ENCODE data around the gene A1CF. TPM values are rescaled to one million over a fixed set of nuclear protein-coding genes. Genes with fewer than 3 reads are reported as not detected.
"Not testable (repeated sequence)": the region's sequence is repeated elsewhere in the genome, so short reads cannot be mapped to it uniquely, and the experiment has no call there.

The A1CF gene
- total RNA-seq: not detected

DNA sequence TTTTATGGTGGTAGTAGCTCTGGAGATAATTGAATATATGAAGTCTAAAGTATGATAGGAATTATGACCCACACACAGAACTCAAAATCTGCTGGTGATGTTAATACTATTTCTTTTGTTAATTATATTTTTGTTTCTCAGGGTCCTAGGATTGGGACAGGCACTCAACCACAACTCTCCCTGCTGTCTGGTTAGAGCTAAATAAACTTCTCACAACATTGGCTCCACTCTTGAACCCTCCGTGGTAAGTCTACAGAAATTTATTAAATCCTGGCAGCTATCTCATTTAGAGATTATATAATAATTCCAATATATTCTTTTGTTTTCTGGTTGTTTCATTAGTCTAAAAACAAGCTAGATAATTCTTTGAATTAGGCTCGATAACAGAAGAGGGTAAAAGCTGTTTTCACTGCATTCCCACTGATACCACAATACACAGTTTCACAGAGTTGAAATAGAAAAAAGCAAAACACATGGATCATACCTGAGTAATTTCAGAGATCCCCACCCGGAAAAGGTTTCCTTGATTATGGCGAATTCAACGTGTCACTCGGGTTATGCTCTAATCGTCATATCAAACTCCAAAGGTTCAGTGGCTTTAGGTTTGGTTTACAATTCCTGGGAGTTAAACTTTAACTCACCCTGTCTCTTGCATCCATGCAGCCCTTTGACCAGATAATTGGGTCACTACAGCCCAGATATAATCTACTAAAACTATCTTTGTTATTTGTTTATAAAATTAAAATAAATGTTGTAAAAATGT is at the start of gene A1CF:
TSS of gene A1CF (minus strand) at position 531 of the 763 bp plus-strand sequence. CDS start 25,687 bp downstream, outside the sequence.
- no peak within 1 kb of the TSS for H3K27ac Mint-ChIP-seq
- no peaks in the 10 kb centered on the region for H3K36me3 Mint-ChIP-seq
- DNase-seq (ENCODE audit: low spot score): no peak
- peaks cover 12 to 39% of the 10 kb centered on the region in 2 donors for H3K27me3 Mint-ChIP-seq
- H3K9me3 Mint-ChIP-seq: no peaks in the 10 kb centered on the region
- no peak within 1 kb of the TSS for H3K4me3 Mint-ChIP-seq
- no peak for ATAC-seq
- no peaks in the 10 kb centered on the region for H3K4me1 Mint-ChIP-seq (ENCODE audit: low read depth in 2 of 2)

DNA sequence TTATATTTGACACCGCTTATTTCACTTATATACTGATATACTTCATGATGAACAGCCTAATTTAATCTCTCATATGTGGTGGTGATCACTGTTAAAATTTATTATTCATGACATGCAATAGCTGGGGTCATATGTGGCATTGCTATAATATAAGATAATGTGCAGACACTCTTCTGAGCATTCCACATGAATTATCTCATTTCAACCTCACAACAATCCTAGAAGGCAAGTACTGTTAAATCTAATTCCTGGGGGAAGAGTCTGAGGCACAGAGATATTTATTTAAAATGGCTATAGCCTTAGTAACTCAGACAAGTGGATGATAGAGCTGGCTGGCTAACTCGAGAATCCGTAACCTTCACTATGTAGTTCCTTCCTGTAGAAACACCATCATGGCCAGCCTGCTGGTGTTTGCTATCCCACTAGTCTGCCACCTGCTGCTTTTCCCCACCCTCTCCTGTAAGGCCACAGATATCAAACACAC is 46.6 kb upstream of the A1CF start:
- H3K4me1 Mint-ChIP-seq (ENCODE audit: low read depth in 2 of 2): no peaks in the 10 kb centered on the region
- H3K27me3 Mint-ChIP-seq: peaks cover 23 to 34% of the 10 kb centered on the region in 2 donors
- no peak overlapping the region for H3K27ac Mint-ChIP-seq
- no peak for ATAC-seq
- no peak for DNase-seq (ENCODE audit: low spot score)
- no peaks in the 10 kb centered on the region for H3K36me3 Mint-ChIP-seq
- no peak overlapping the region for H3K4me3 Mint-ChIP-seq
- H3K9me3 Mint-ChIP-seq: peaks cover 3% of the 10 kb centered on the region

DNA sequence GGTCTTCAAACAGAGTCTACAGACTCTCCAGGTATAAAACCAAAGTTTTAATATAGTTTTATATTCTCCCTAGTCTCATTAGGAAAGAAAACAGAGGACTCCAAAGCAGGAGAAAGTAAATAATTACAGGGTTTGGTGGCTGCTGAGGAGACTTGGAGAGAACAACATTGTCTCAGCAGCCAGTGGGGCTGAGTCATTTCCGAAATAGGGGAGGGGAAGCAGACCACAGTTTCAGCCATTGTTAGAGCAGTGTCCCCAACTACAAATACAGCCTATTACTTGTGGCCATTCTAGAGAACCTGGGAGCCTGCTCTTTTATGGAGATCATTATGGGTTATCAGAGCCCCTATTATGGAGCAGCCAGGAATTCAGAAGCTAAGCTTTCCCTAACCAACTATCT is 44.2 kb upstream of the A1CF start:
- Mint-ChIP-seq H3K9me3 (peaks cover 6% of the 10 kb centered on the region), H3K27me3 (peaks cover 16 to 23% of the 10 kb centered on the region in 2 donors)

DNA sequence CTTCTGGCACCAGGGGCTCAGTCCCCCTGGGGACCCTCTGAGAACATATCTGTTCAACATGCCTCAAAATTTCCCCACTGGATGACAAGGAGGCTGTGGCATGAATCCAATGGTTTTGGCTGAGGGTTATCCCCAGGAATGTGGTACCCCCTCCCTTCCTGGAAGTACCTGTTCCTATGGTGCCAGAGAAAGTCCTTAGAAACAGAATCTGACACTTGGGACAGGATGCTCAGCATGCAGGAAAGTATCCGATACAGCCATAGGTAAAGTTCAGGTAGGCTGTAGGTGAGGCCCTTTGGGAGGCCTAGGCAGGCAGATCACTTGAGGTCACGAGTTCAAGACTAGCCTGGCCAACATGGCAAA is 42.7 kb upstream of the A1CF start:
- no peaks in the 10 kb centered on the region for H3K4me1 Mint-ChIP-seq (ENCODE audit: low read depth in 2 of 2)
- H3K36me3 Mint-ChIP-seq: peaks cover 4% of the 10 kb centered on the region
- ATAC-seq (no peak), DNase-seq (ENCODE audit: low spot score) (no peak)
- H3K27me3 Mint-ChIP-seq: peaks cover 13 to 15% of the 10 kb centered on the region in 2 donors
- no peak overlapping the region for H3K27ac Mint-ChIP-seq
- peaks cover 6% of the 10 kb centered on the region for H3K9me3 Mint-ChIP-seq
- H3K4me3 Mint-ChIP-seq: no peak overlapping the region

More for the DNA sequence above, 44.2 kb upstream of the A1CF start:
- DNase-seq (ENCODE audit: low spot score) (no peak), ATAC-seq (no peak)
- H3K4me1 Mint-ChIP-seq (ENCODE audit: low read depth in 2 of 2): no peaks in the 10 kb centered on the region
- H3K27ac Mint-ChIP-seq: no peak overlapping the region
- H3K4me3 Mint-ChIP-seq: no peak overlapping the region
- no peaks in the 10 kb centered on the region for H3K36me3 Mint-ChIP-seq

GRCh38 chr10:50927522-50928189 is 42.2 kb upstream of the A1CF start:
- Mint-ChIP-seq H3K27ac (no peak overlapping the region), H3K27me3 (peaks cover 13 to 15% of the 10 kb centered on the region in 2 donors), H3K4me1 (ENCODE audit: low read depth in 2 of 2) (no peaks in the 10 kb centered on the region), H3K36me3 (peaks cover 4% of the 10 kb centered on the region), H3K9me3 (peaks cover 6% of the 10 kb centered on the region), H3K4me3 (no peak overlapping the region)
- DNase-seq (ENCODE audit: low spot score) (no peak), ATAC-seq (no peak)

- not testable (repeated sequence) for H3K36me3 Mint-ChIP-seq; H3K9me3 Mint-ChIP-seq; DNase-seq (ENCODE audit: low spot score); ATAC-seq; H3K4me3 Mint-ChIP-seq; H3K27ac Mint-ChIP-seq; H3K4me1 Mint-ChIP-seq (ENCODE audit: low read depth in 2 of 2); H3K27me3 Mint-ChIP-seq
Observed at GRCh38 chr10:50923471-50923870, 38.0 kb upstream of the A1CF start.

GRCh38 chr10:50919010-50919409 is 33.6 kb upstream of the A1CF start:
- H3K36me3 Mint-ChIP-seq: peaks cover 2% of the 10 kb centered on the region
- peaks cover 8 to 19% of the 10 kb centered on the region in 2 donors for H3K27me3 Mint-ChIP-seq
- no peak for DNase-seq (ENCODE audit: low spot score)
- H3K9me3 Mint-ChIP-seq: peaks cover 3% of the 10 kb centered on the region
- no peak for ATAC-seq
- H3K27ac Mint-ChIP-seq: no peak overlapping the region
- H3K4me3 Mint-ChIP-seq: no peak overlapping the region
- H3K4me1 Mint-ChIP-seq (ENCODE audit: low read depth in 2 of 2): no peaks in the 10 kb centered on the region

DNA sequence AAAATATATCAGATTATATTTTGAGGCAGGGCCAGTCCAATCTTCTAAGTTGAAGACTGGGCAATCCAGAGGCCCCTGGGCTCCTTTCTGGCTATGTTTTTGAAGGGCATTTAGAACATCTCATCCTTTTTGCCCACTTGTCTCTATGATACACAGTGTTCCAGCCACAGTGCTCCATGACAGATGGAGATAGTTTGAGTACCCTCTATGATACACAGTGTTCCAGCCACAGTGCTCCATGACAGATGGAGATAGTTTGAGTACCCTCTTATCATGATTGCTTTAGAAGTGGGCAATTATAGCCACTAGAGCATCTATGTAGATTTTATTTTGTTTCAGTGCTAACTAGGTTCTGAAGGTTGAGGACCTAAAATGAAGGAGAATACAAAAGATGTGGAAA is 33.1 kb upstream of the A1CF start:
- DNase-seq (ENCODE audit: low spot score) (no peak), ATAC-seq (no peak)
- Mint-ChIP-seq H3K27ac (no peak overlapping the region), H3K9me3 (peaks cover 3% of the 10 kb centered on the region), H3K4me1 (ENCODE audit: low read depth in 2 of 2) (no peaks in the 10 kb centered on the region), H3K36me3 (no peaks in the 10 kb centered on the region), H3K27me3 (peaks cover 8 to 21% of the 10 kb centered on the region in 2 donors), H3K4me3 (no peak overlapping the region)

GRCh38 chr10:50917486-50917885 is 32.1 kb upstream of the A1CF start:
- H3K27me3 Mint-ChIP-seq: peaks cover 12 to 30% of the 10 kb centered on the region in 2 donors

DNA sequence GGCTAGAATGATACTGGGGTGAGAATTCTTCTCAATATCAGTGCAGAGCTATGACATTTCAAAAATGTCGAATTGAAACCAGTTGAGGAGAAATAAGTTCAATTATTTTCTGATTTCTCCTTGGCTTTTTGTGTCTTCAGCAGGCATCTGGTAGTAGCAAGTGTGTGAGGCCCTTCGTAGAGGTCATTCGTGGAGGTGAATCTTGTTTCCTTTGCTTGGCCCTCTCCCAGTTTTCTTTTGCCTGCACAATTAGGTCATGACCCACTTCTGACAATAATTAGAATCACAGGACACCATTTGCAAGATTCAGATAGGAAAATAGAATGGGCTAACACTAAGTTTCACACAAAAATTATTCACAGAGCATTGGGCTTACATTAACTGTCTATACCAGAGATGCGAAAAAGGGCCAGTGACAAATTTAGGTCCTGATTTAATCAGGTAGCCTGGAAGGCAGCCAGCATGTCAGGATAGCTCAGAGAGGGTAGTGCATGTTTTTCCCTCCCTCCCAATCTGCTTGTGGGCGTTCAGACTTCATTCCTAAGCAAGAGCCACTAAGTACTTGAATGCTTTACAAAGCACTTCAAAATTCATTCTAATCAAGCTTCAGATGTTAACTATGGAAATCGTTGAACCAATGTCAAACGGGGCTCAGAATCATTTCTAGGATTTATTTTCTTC is 24.0 kb upstream of the A1CF start:
- H3K36me3 Mint-ChIP-seq: no peaks in the 10 kb centered on the region
- no peak for DNase-seq (ENCODE audit: low spot score)
- peaks cover 4 to 16% of the 10 kb centered on the region in 2 donors for H3K27me3 Mint-ChIP-seq
- no peaks in the 10 kb centered on the region for H3K4me1 Mint-ChIP-seq (ENCODE audit: low read depth in 2 of 2)
- ATAC-seq: no peak
- no peak overlapping the region for H3K4me3 Mint-ChIP-seq
- H3K9me3 Mint-ChIP-seq: peaks cover 6% of the 10 kb centered on the region
- H3K27ac Mint-ChIP-seq: no peak overlapping the region

More at GRCh38 chr10:50917486-50917885, 32.1 kb upstream of the A1CF start:
- Mint-ChIP-seq H3K4me1 (ENCODE audit: low read depth in 2 of 2) (no peaks in the 10 kb centered on the region), H3K4me3 (no peak overlapping the region), H3K36me3 (no peaks in the 10 kb centered on the region), H3K27ac (no peak overlapping the region), H3K9me3 (peaks cover 6% of the 10 kb centered on the region)
- ATAC-seq: no peak
- DNase-seq (ENCODE audit: low spot score): no peak

DNA sequence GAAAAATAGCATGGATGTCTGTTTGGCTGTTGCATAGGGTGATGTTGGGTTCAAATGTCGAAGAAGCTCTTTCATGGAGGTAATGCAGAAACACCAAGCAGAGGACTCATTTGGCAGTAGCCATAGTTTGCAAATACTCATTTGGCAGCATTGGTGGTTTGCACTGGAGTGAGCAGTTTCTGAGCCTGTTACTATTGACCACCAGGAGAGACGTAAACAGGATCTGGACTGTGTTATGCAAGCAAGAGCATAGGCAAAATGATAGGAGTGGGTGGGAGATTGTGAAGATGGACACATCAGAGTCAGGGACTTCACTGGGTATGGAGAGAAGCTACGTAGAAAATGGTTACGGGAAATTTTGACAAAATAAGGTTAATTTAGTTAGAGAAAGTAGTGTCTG is 22.9 kb upstream of the A1CF start:
- Mint-ChIP-seq H3K27me3 (peaks cover 4 to 18% of the 10 kb centered on the region in 2 donors), H3K27ac (no peak overlapping the region), H3K9me3 (peaks cover 6% of the 10 kb centered on the region), H3K36me3 (no peaks in the 10 kb centered on the region), H3K4me3 (no peak overlapping the region), H3K4me1 (ENCODE audit: low read depth in 2 of 2) (no peaks in the 10 kb centered on the region)
- DNase-seq (ENCODE audit: low spot score): no peak
- no peak for ATAC-seq

GRCh38 chr10:50905797-50906196 is 20.4 kb upstream of the A1CF start:
- peaks cover 2 to 30% of the 10 kb centered on the region in 2 donors for H3K27me3 Mint-ChIP-seq
- H3K27ac Mint-ChIP-seq: not testable (repeated sequence)

GRCh38 chr10:50896721-50897120 is 11.3 kb upstream of the A1CF start:
- H3K4me1 Mint-ChIP-seq (ENCODE audit: low read depth in 2 of 2): no peaks in the 10 kb centered on the region
- H3K27ac Mint-ChIP-seq: no peak overlapping the region
- DNase-seq (ENCODE audit: low spot score) (no peak), ATAC-seq (no peak)
- H3K4me3 Mint-ChIP-seq: no peak overlapping the region
- peaks cover 10 to 29% of the 10 kb centered on the region in 2 donors for H3K27me3 Mint-ChIP-seq
- no peaks in the 10 kb centered on the region for H3K36me3 Mint-ChIP-seq
- no peaks in the 10 kb centered on the region for H3K9me3 Mint-ChIP-seq

More at GRCh38 chr10:50905797-50906196, 20.4 kb upstream of the A1CF start:
- ATAC-seq; H3K4me3 Mint-ChIP-seq; H3K4me1 Mint-ChIP-seq (ENCODE audit: low read depth in 2 of 2); DNase-seq (ENCODE audit: low spot score); H3K36me3 Mint-ChIP-seq; H3K9me3 Mint-ChIP-seq: not testable (repeated sequence)

DNA sequence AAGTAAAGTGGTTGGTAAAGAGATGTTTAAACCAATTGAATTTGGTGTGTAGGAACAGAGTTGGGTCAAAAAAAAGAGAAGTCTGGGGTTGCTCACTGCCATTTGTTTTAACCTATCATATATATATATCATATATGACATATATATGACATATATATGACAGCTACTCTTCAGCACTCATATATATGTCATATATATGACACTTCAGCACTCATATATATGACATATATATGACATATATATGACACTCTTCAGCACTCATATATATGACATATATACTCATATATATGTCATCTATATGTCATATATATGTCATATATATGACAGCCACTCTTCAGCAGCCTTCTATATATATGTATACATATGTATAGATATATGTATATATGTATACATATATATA is 8.9 kb upstream of the A1CF start:
- DNase-seq (ENCODE audit: low spot score) (no peak), ATAC-seq (no peak)
- Mint-ChIP-seq H3K9me3 (no peaks in the 10 kb centered on the region), H3K27ac (no peak overlapping the region), H3K4me3 (no peak overlapping the region), H3K27me3 (peaks cover 14 to 26% of the 10 kb centered on the region in 2 donors), H3K36me3 (no peaks in the 10 kb centered on the region), H3K4me1 (ENCODE audit: low read depth in 2 of 2) (no peaks in the 10 kb centered on the region)

All from natural killer cell treated with Interleukin-12 subunit alpha and Interleukin-12 subunit beta and Interleukin-15 and Interleukin-18, amount 100 ng/mL, for 72 hours (primary cell).